ENCODE measurements around the gene RNU6-7.

Gene RNU6-7

DNA sequence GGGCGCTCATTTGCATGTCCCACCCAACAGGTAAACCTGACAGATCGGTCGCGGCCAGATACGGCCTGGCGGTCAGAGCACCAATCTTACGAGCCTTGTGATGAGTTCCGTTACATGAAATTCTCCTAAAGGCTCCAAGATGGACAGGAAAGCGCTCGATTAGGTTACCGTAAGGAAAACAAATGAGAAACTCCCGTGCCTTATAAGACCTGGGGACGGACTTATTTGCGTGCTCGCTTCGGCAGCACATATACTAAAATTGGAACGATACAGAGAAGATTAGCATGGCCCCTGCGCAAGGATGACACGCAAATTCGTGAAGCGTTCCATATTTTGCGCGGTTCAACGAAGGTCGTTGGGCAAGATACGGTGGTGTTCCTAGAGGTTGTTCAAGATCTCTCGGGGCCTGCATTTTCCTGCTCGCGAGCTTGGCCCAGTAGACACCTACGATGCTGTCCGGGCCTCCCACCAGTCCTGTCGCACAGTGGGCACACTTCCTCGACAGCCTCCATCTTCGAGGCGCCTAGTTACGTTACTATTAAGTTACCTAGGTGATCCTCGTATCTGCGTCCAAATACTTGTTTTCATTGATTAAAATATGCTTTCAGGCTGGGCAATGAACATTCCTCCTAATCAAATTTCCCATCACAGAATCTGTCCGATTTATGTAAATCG, at the start of gene RNU6-7:
Gene RNU6-7 (plus strand): TSS at position 230 of the 675 bp plus-strand sequence.
- no peak for DNase-seq (ENCODE audit: low read depth in 2 of 2, low spot score in 1 of 2)

DNA sequence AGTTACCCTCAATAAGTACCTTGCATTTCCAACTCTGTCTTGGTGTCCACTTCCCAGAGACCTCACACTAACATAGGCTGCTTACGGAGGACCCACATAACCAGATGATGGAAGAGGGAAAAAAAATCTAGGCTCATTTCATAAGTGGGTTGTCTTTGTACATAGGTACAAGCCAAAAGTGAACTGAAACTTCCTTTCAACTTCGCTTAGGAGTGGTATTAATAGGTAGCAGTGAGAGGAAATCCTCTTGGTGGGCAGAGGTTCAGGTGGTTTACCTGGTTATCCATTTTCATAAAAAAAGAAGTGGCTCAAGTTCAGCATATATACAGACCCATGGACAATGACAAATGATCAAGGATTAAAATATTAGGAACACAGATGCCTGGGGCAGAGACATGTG, 35.8 kb upstream of the RNU6-7 start:
- DNase-seq (ENCODE audit: low read depth in 2 of 2, low spot score in 1 of 2) = no peak

DNA sequence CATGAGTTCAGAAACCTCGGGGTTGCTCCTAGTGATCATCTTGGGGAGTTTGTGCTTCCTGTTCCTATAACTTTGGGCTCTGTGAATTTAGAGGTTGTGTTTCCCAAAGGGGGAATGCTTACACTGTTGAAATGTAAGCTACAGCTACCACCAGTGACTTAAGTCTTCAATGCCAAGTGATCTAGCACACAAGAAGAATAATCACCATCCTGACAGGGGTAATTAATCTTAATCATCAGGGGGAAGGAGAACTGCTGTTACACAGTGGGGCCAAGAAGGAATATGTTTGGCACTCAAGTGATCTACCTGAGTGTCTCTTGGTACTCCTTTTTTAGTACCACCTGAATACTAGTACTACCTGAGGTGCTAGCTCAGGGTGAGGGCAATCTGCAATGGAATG, 34.9 kb upstream of the RNU6-7 start:
- no peak for DNase-seq (ENCODE audit: low read depth in 2 of 2, low spot score in 1 of 2)

DNA sequence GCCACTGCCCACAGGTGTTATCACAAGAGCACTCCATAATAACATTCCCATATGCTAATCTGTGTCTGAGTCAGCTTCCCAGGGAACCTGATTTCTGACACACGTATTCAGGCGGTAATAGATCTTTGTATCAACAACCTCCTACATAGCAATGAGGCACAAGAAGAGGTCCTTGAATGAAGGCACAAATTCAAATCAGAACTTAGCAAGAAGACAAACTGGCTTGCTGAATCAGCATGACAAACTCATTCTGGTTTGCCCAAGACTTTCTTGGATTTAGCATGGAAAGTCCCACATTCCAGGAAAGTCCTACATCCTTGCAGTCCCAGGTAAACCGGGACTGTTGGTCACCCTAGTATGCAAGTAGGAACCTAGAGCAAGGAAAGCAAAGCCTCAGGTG, 33.9 kb upstream of the RNU6-7 start:
- no peak for DNase-seq (ENCODE audit: low read depth in 2 of 2, low spot score in 1 of 2)

DNA sequence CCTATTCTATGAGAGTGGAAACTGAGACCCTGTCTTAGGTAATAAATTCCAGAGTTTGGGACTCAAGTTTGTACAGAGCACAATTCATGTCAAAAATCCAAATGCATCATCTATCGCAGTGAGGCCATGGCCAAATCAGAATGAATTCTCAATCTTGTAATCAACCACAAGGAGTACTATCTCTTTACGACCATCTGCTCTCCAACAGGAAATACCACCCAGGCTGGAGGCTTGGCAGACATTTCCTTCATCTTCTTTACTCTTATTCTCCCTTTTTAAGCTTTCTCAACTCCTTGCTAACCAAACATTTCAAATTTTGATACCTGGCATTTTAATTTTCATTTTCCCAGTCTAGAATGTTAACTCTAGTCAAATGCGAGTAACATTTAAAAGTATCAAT, 32.7 kb upstream of the RNU6-7 start:
- no peak for DNase-seq (ENCODE audit: low read depth in 2 of 2, low spot score in 1 of 2)

DNA sequence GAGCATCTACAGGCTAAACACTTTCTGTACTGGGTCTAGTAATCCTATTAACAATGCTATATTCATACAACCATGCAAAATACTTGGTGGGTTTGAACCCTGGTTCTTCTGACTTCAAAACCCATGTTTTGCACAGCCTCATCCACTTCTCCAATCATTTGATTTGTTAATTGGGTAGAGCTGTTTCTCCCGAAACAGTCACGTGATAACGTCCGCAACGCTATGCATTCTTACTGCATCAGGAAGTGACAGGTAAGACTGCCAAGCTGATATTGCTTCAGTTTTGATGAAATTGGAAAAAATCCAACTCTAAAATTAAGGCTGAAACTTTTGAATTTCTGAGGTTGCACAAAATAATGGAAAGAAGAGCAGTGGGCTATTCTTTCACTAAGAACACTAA, 30.4 kb upstream of the RNU6-7 start:
- no peak for DNase-seq (ENCODE audit: low read depth in 2 of 2, low spot score in 1 of 2)

DNA sequence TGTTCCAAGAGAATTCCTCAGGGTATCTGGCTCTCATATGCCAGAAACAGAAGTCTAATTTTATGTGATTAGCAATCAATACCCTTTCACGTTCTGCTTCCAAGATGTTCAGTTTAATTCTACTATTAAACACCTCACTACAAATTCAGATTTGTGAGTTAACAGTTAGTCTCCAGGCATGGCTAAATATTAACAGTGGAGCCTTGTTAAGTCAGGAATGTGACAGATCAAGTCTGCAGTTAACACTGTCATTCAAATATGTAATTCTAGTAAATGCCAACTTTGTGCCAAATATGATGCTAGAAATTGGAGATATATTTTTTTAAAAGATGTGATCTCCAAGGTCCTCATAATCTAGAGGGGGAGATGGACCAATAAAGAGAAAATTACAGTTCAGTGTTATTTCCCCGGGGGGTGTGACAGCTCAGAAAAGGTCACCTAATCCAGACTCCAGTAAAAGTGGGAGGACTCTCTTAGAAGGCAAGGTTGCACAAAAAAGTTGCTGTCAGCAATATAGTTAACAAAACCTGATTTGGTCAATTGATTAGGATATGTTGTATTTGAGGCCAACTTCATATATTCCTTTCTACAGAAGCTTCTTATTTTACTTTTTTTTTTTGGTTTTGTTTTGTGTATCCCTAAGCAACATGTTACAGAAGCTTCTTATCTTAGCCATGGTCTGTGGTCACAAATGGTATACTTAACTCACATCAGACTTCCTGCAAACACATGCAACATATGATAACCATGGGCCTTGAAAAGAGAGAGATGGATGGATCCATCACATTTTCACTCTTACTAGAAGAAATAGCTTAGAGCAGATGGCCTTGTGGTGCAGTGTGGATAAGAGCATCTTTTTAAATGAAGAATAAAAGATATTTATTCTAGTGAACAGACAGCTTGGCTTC, 18.4 kb upstream of the RNU6-7 start:
- DNase-seq (ENCODE audit: low read depth in 2 of 2, low spot score in 1 of 2) = no peak

DNA sequence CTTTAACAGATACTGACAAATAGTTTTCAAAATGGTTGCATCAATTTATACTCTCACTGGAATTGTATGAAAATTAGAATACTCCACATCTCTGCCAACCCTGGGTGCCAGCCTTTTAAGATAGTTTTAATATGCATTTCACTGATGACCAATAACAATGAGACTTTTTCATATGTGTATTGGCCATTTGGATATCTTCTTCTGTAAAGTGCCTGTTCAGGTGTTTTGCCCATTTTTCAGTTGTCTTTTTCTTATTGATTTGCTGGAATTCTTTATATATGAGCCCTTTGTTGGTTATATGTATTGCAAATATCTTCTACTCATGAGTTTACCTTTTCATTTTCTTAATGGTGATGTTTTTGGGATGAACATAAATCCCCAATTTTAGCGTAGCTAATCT, 16.7 kb upstream of the RNU6-7 start:
- DNase-seq (ENCODE audit: low read depth in 2 of 2, low spot score in 1 of 2) = no peak

DNA sequence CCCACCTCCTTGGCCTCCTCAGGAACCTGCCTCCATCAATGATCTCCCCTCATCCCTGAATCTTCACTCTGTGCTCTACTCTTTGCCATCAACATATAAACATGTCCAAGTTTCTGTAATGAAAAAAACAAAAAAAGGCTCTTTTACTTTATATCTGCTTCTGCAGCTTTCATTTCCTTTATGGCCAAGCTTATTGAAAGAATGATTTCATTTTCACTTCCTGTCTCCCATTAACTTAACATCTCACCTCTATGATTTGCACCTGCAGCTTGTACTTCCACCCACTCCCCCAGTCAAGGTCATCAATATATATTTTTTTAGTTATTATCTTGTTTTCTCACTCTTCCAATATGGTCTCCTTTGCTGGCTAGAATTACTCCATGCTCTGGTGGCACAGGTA, 15.6 kb upstream of the RNU6-7 start:
- no peak for DNase-seq (ENCODE audit: low read depth in 2 of 2, low spot score in 1 of 2)

DNA sequence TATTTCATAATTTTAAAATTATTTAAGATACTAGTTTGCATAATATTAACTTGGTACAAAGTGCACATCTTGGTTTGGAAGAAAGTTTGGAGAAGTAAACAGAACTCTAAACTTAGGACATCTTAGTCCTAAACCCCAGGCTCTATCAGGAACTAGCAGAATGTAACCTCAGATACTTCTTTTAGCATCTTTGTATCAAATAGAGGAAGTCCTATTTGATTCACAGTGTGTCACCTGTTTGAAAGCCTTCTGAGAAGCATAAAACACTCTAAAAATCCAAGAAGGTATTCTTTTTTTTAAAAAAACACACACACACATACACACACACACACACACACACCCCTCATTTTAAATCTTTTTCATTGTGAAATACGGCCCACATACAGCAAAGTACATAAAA, 12.0 kb upstream of the RNU6-7 start:
- DNase-seq (ENCODE audit: low read depth in 2 of 2, low spot score in 1 of 2) = no peak

DNA sequence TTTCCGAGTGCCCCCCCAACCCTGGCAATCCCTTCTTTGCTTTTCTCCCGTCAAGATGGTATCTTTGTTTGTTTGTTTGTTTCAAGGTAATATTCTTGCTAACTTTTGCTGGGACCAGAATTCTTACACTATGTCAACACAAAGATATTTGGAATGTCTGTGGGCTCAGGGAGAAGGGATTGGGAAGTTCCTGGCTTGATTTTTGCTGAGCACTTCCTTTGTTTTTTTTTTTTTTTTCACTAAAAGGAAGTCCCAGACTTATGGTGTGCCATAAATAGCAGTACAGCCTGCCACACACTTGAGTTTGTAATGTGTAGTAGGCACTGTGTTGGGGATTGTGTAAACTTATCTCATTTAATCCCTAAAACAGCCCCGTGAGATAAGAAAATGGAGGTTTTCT, 11.2 kb upstream of the RNU6-7 start:
- DNase-seq (ENCODE audit: low read depth in 2 of 2, low spot score in 1 of 2) = no peak

DNA sequence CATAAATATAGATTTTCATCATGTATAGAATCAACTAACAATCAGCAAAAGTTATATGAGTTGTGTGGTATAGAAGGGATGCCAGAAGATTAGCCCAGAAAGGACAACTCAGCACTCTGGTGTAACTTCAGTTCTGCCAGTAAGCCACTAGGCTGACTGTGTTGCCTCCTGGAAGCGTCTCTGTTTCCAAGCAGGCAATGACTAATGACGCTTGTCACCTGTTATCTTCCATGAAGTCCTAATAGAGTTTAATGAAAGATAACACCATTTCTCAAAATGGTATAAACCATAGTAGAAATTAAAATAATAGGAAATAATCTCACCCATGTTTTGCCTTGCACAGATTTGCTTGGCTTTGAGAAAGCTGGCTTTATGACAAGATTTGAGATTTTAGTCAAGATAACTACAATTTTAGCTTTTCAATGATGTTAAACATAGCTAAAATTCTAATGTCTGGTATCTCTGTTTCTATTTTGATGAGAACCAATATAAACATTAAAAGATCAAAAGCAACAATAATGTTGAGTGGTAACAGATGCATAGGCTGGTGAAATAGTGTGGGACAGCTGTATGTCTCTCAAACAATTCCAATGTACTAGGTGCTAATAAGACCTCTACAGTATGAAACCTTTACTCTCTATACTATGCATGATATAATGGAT, 9.0 kb upstream of the RNU6-7 start:
- no peak for DNase-seq (ENCODE audit: low read depth in 2 of 2, low spot score in 1 of 2)

DNA sequence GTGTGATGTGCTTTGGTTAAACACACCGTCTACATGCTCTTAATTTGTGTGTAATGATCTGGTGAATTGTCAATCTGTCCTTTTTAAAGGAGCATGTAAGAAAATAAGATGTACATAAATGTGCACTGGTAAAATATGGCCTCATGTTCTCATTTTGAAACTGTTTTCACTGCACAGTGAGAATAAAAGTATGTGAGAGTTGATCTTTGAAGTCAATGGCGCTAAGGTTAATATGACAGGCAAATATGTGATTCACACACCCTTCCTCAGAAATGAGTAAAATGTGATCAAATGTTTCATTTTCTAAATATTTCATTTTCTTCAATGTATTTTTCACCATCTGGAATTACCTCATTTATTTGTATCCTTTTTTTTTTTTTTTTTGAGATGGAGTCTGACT, 8.3 kb upstream of the RNU6-7 start:
- no peak for DNase-seq (ENCODE audit: low read depth in 2 of 2, low spot score in 1 of 2)

DNA sequence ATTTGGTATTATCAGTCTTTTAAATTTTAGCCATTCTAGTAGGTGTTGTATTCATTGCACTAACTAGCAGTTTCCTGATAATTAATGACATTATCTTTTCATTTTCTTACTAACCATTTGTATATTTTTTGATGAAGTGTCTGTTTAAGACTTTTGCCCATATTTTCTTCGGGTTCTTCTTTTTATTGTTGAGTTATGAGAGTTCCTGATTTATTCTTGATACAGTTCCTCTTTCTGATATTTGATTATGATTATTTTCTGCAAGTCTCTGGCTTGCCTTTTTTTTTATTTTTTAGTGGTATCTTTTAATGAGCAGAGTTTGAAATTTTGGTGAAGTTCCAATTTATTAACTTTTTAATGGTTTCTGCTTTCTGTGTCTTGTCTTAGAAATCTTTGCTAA, 6.2 kb upstream of the RNU6-7 start:
- no peak for DNase-seq (ENCODE audit: low read depth in 2 of 2, low spot score in 1 of 2)

DNA sequence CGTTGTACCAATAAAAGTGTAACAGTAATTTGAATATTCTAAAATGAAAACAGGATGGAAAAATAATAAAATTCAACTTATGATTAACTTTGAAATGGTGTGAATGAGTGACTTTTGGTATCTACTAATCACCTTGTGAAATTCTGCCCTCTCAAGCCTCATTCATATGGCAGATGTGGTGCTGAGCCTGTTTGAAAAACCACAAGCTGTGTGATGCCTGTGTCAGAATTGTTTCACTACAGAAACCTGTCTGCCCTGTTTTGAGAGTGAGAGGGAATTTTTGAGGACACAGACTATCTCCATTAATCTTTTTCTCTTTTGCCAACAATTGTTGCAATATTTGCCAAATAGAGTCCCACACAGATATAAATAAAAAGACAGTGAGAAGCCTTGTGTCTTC, 3.9 kb upstream of the RNU6-7 start:
- no peak for DNase-seq (ENCODE audit: low read depth in 2 of 2, low spot score in 1 of 2)

DNA sequence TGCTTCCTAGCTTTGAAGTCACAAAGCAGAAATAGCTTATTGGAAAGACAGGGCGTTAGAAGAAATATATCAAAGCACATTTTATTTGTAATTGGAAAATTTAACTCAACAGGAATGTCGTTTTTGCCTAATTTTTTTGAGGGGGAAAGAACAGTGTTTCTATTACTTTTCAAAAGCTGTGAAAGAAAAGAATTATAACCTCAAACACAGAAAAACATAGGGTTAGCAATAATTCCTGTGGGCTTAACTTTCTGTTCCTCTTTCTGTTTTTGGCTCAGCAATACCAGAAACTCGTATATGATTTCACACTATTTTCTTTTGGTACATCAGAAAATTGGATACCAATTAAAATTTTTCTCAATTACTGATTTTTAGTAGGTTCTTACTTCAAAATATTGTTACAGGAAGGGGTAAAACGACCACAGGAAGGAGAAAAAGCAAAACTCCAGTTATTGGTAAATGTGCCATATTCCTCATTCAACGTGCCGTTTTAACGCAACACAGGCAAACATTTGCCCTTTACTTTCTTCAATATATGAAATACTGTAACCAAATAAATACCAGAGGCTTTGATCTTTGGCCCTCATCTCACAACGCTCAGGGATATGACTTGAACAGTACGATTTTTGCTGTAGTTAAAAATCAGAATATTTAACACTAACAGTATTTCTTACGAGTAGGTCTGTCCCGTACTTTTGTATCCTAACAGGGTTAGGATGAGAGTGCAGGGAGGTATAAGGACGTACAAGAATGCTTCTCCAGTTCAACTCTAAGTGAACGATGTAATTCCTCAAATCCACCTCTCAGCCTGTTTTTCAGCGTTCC, 1.3 kb upstream of the RNU6-7 start:
- DNase-seq (ENCODE audit: low read depth in 2 of 2, low spot score in 1 of 2) = no peak

DNA sequence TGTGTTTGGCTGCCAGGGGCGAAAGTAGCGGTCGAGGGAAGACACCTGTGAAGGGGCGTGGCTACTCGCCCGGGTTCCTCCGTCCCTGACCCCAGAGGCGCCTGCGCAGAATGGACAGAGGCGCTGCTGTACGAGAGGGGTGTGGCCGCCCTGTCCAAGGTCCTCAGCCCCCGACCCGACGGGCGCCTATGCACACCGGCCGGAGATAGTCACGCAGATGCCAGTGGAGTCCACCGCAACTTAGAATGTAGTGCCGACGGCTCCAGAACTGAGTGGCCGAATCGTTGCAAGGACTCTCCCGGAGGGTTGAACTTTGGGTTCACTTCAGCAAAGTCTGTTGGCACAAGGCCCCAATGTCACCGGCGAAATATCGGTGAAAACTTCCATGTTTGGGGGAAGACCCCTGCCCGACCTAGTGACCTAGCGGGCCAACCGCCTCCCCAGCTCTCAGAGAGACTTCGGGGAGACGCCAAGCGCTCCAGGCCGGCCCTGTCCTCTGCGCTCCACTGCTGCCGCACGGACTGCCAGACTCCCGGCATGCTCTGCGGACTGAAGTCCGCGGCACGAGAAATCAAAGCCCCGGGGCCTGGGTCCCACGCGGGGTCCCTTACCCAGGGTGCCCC, 541 bp upstream of the RNU6-7 start:
- peak in 1 of 2 donors; percentile 53 for DNase-seq (ENCODE audit: low read depth in 2 of 2, low spot score in 1 of 2)

DNA sequence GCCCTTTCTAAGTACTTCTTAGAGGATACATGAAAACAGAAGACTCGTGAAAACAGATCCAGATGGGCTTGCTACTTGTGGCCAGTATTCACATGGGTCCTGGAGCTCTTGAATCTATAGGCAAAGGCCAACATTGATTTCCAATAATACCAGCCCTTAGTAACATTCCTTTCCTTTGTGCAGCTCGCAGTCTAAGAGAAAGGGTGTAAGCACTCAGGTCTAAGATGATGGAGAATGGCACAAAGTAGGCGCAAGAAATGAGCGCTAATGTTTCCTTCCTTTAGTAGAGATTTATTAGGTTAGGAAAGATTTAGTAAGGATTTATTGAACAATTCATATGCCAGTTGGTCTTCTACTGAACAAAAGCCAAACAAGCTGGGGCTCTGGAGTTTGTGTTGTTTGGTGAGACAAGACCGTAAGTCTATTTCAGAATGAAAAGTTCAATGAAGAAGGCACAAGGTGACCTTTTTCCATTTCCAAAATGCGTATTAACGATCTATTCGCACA, 699 bp downstream of the RNU6-7 start:
- no peak for DNase-seq (ENCODE audit: low read depth in 2 of 2, low spot score in 1 of 2)

DNA sequence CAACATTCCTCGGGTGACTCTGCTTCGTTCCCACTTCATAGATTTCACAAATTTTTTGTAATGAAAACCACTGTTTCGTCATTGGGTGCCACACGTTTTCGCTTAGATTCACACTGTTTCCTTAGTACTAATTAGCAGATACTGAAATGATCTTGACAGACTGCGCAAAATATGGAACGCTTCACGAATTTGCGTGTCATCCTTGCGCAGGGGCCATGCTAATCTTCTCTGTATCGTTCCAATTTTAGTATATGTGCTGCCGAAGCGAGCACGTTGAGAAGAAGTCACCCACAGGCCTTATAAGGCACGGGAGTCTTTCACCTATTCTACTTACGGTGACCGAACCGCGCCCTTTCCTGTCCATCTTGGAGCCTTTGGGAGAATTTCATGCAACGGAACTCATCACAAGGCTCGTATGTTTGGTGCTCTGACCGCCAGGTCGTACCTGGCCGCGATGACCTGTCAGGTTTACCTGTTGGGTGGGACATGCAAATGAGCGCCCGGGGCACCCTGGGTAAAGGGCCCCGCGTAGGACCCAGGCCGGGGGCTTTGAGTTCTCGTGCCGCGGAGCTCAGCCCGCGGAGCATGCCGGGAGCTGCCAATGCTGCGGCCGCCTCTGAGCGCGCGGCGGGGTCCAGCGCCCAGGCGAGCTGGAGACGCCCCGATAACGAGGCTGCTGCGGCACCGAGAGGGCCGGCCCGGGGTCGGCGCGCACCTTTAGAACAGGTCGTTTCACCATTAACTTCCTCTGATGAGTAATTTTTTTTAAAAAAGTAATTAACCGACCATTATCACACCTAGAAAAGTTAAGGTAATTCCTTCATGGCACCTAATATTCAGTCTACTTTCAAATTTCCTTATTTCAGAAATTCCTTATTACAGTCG, 1.4 kb downstream of the RNU6-7 start, which contains the start of gene RNU6-8:
Gene RNU6-8 (minus strand): TSS at position 272 of the 885 bp plus-strand sequence.
- DNase-seq (ENCODE audit: low read depth in 2 of 2, low spot score in 1 of 2) = peak; percentile 46 to 76
